HG03565 (cell line): Measurements from ENCODE around the gene TRIP4.
"Not testable (repeated sequence)": the region's sequence is repeated elsewhere in the genome, so short reads cannot be mapped to it uniquely, and the experiment has no call there.

Source experiments
- ATAC-seq: cut with Tn5 transposase; IDR thresholded peaks from one replicate; pipeline ENCODE4 v1.9.1; 2021; ENCODE audit warnings: mild to moderate bottlenecking, moderate library complexity; ENCODE audit not compliant: unreplicated experiment

The TRIP4 gene

GRCh38 chr15:64478863-64479262, 91.2 kb downstream of the TRIP4 start:
- ATAC-seq = no peak

GRCh38 chr15:64480891-64481290, 93.3 kb downstream of the TRIP4 start:
- ATAC-seq = no peak

GRCh38 chr15:64483749-64484148, 96.1 kb downstream of the TRIP4 start:
- ATAC-seq = no peak

GRCh38 chr15:64485796-64486195, 98.2 kb downstream of the TRIP4 start:
- no peak for ATAC-seq

- no peak for ATAC-seq
Observed at GRCh38 chr15:64490598-64491259, 103.1 kb downstream of the TRIP4 start.

- ATAC-seq = no peak
Observed at GRCh38 chr15:64493641-64494040, 106.0 kb downstream of the TRIP4 start.

GRCh38 chr15:64495968-64496367, 108.3 kb downstream of the TRIP4 start:
- ATAC-seq = not testable (repeated sequence)

- no peak for ATAC-seq
Observed at GRCh38 chr15:64500695-64501395, 113.2 kb downstream of the TRIP4 start.

GRCh38 chr15:64501396-64501715, 113.7 kb downstream of the TRIP4 start:
- ATAC-seq = no peak

GRCh38 chr15:64502151-64502550, 114.5 kb downstream of the TRIP4 start:
- no peak for ATAC-seq

- ATAC-seq = no peak
Observed at GRCh38 chr15:64502551-64502950, 114.9 kb downstream of the TRIP4 start.

- ATAC-seq = no peak
Observed at GRCh38 chr15:64503197-64503596, 115.6 kb downstream of the TRIP4 start.

- ATAC-seq = no peak
Observed at GRCh38 chr15:64503640-64504039, 116.0 kb downstream of the TRIP4 start.
